HCT116 (cell line): ENCODE results near the gene DGKZ. TPM values are rescaled to one million over a fixed set of nuclear protein-coding genes. Genes with fewer than 3 reads are reported as not detected.

Experiments
- ATAC-seq: fragments of 200-7000 bp; cut with Tn5 transposase; 2 replicates; pipeline ENCODE4 v1.9.1; 2020; ENCODE audit warnings: mild to moderate bottlenecking, moderate library complexity
- BruUV-seq: library from RNA; stranded (reverse); fragments of 400-500 nt; replicated peaks from 2 replicates; lab custom pipeline; 2021; lab: Mats Ljungman, UMichigan
- CTCF ChIA-PET: fragments of 300-600 bp; sonication (Branson Sonifier 250); formaldehyde crosslinking; loops from one replicate; lab custom pipeline; 2021; ENCODE audit warnings: antibody characterized with exemption; lab: Charles Lee
- POLR2A ChIA-PET: fragments of 300-600, 350-600 bp; sonication (Branson Sonifier 250); formaldehyde crosslinking; loops from one replicate; lab custom pipeline; 2021; ENCODE audit warnings: antibody characterized with exemption; lab: Charles Lee
- RAD21 ChIA-PET, 2 experiments: fragments of 300-600 bp; sonication (Branson Sonifier 250); formaldehyde crosslinking; loops; one replicate each; lab custom pipeline; 2023; ENCODE audit warnings: low total read pairs in 2 of 2; ENCODE audit not compliant: uncharacterized antibody in 2 of 2, unreplicated experiment in 2 of 2, low non-redundant PET in 1 of 2; lab: Charles Lee
- DNase-seq: peaks from one replicate; pipeline ENCODE4 v3.0.0-alpha.2; 2010; ENCODE audit warnings: low read depth, low spot score
- H2AFZ ChIP-seq: fragments of 200-600 bp; shearing (Covaris generic), sonication (generic); 2 replicates; pipeline ENCODE4 v1.6.1; 2017; ENCODE audit warnings: low read depth, mixed run types, mixed read lengths, antibody characterized with exemption, low read length; ENCODE audit not compliant: poor library complexity, severe bottlenecking
- H3K27ac ChIP-seq: 2 replicates; pipeline ENCODE4 v1.5.1; 2012; ENCODE audit warnings: low read depth, low read length
- H3K27me3 ChIP-seq: fragments of 200-600 bp; sonication (generic); 2 replicates; pipeline ENCODE4 v1.6.1; 2016; ENCODE audit warnings: mixed run types, low read length, mixed read lengths; ENCODE audit not compliant: insufficient read depth
- H3K36me3 ChIP-seq, 2 experiments: fragments of 200-500 bp in 1 of 2; fragments of 200-600 bp in 1 of 2; sonication (Bioruptor generic) in 1 of 2; sonication (generic) in 1 of 2; 2 replicates each; pipeline versions ENCODE4 v1.5.1 to v1.6.1; 2014 to 2016; ENCODE audit warnings: low read length in 2 of 2, inconsistent platforms in 1 of 2, mixed read lengths in 1 of 2, mixed run types in 1 of 2; ENCODE audit not compliant: insufficient read depth in 2 of 2, control insufficient read depth in 1 of 2
- H3K4me1 ChIP-seq, 2 experiments: fragments of 200-600 bp in 1 of 2; sonication (generic) in 1 of 2; 2 replicates each; pipeline versions ENCODE4 v1.5.1 to v1.6.1; 2012 to 2017; ENCODE audit warnings: low read length in 2 of 2, inconsistent platforms in 1 of 2, mild to moderate bottlenecking in 1 of 2, mixed read lengths in 1 of 2, mixed run types in 1 of 2, moderate library complexity in 1 of 2; ENCODE audit not compliant: insufficient read depth in 2 of 2, control insufficient read depth in 1 of 2
- H3K4me2 ChIP-seq: fragments of 200-600 bp; sonication (generic); 2 replicates; pipeline ENCODE4 v1.6.1; 2017; ENCODE audit warnings: mixed run types, low read length, mixed read lengths
- H3K4me3 ChIP-seq, 2 experiments: fragments of 200-600 bp in 1 of 2; sonication (generic) in 1 of 2; replicated peaks in 1 of 2; 2 replicates each; pipeline ENCODE4 v1.5.1; 2011 to 2016; ENCODE audit warnings: low read length in 2 of 2, control low read depth in 1 of 2, low read depth in 1 of 2, mild to moderate bottlenecking in 1 of 2, mixed read lengths in 1 of 2, mixed run types in 1 of 2
- H3K79me2 ChIP-seq: fragments of 200-600 bp; sonication (generic); 2 replicates; pipeline ENCODE4 v1.6.1; 2017; ENCODE audit warnings: mild to moderate bottlenecking, mixed run types, low read length, moderate library complexity, mixed read lengths; ENCODE audit not compliant: insufficient read depth
- H3K9ac ChIP-seq: fragments of 200-600 bp; sonication (generic); 2 replicates; pipeline ENCODE4 v1.6.1; 2016; ENCODE audit warnings: low read length, mixed read lengths
- H3K9me2 ChIP-seq: fragments of 200-600 bp; sonication (generic), shearing (Covaris generic); 2 replicates; pipeline ENCODE4 v1.6.1; 2017; ENCODE audit warnings: mixed run types, mild to moderate bottlenecking, moderate library complexity; ENCODE audit not compliant: insufficient read depth
- H3K9me3 ChIP-seq, 2 experiments: fragments of 200-500 bp in 1 of 2; fragments of 200-600 bp in 1 of 2; sonication (Bioruptor generic) in 1 of 2; sonication (generic) in 1 of 2; 2 replicates each; pipeline ENCODE4 v1.6.1; 2014 to 2017; ENCODE audit warnings: low read length in 2 of 2, mixed read lengths in 2 of 2, inconsistent platforms in 1 of 2, low read depth in 1 of 2, mild to moderate bottlenecking in 1 of 2, mixed run types in 1 of 2, moderate library complexity in 1 of 2; ENCODE audit not compliant: control insufficient read depth in 1 of 2, insufficient read depth in 1 of 2
- H4K20me1 ChIP-seq: fragments of 200-600 bp; sonication (generic), shearing (Covaris generic); 2 replicates; pipeline ENCODE4 v1.6.1; 2017; ENCODE audit warnings: mixed run types, mild to moderate bottlenecking, moderate library complexity; ENCODE audit not compliant: insufficient read depth
- ATF3 ChIP-seq: IDR thresholded peaks from 2 replicates; pipeline ENCODE4 v1.6.1; 2012
- EZH2phosphoT487 ChIP-seq: fragments of 200-600 bp; IDR thresholded peaks from 2 replicates; pipeline ENCODE4 v1.6.1; 2018; ENCODE audit warnings: antibody characterized with exemption, borderline replicate concordance
- FOSL1 ChIP-seq: IDR thresholded peaks from 2 replicates; pipeline ENCODE4 v1.6.1; 2012; ENCODE audit warnings: low read depth
- JUND ChIP-seq: IDR thresholded peaks from 2 replicates; pipeline ENCODE4 v1.6.1; 2012
- POLR2A ChIP-seq: IDR thresholded peaks from 2 replicates; pipeline ENCODE4 v1.7.0; 2011; ENCODE audit warnings: borderline replicate concordance; ENCODE audit not compliant: insufficient read depth, insufficient read length; ENCODE audit errors: extremely low read depth
- POLR2AphosphoS5 ChIP-seq: IDR thresholded peaks from 2 replicates; pipeline ENCODE4 v1.6.1; 2011; ENCODE audit warnings: mild to moderate bottlenecking, low read depth, low read length, moderate library complexity
- RAD21 ChIP-seq: IDR thresholded peaks from 2 replicates; pipeline ENCODE4 v1.6.1; 2012; ENCODE audit warnings: low read depth, mild to moderate bottlenecking
- SIN3A ChIP-seq: IDR thresholded peaks from 2 replicates; pipeline ENCODE4 v1.6.1; 2012; ENCODE audit warnings: low read depth
- SP1 ChIP-seq: IDR thresholded peaks from 2 replicates; pipeline ENCODE4 v1.6.1; 2012; ENCODE audit warnings: low read depth
- YY1 ChIP-seq: IDR thresholded peaks from 2 replicates; pipeline ENCODE4 v1.6.1; 2011; ENCODE audit warnings: low read length, low read depth, moderate library complexity, mild to moderate bottlenecking; ENCODE audit not compliant: insufficient replicate concordance; ENCODE audit errors: extremely low read depth
- ZFX ChIP-seq: fragments of 450-650 bp; IDR thresholded peaks from 2 replicates; pipeline ENCODE4 v1.6.1; 2017
- intact Hi-C: fragments of 100-400 bp; cut with micrococcal nuclease; formaldehyde crosslinking; loops from 2 replicates; pipeline ENCODE4 v1.10.0; 2022
- total RNA-seq: library from RNA; stranded (reverse); gene quantifications from one replicate; pipeline ENCODE4 v1.2.1, GENCODE V29; 2021; ENCODE audit not compliant: unreplicated experiment
- TF ChIP-seq, protein P1 (sequence below): IDR thresholded peaks from 2 replicates; pipeline ENCODE4 v1.6.1; 2011; ENCODE audit warnings: mild to moderate bottlenecking, low read length, moderate library complexity; ENCODE audit not compliant: insufficient replicate concordance; ENCODE audit errors: extremely low read depth
- TF ChIP-seq, protein P2 (sequence below): IDR thresholded peaks from 2 replicates; pipeline ENCODE4 v1.6.1; 2012

Gene DGKZ
- total RNA-seq, 1 experiment from 2014 or later: 70.2 TPM

DNA sequence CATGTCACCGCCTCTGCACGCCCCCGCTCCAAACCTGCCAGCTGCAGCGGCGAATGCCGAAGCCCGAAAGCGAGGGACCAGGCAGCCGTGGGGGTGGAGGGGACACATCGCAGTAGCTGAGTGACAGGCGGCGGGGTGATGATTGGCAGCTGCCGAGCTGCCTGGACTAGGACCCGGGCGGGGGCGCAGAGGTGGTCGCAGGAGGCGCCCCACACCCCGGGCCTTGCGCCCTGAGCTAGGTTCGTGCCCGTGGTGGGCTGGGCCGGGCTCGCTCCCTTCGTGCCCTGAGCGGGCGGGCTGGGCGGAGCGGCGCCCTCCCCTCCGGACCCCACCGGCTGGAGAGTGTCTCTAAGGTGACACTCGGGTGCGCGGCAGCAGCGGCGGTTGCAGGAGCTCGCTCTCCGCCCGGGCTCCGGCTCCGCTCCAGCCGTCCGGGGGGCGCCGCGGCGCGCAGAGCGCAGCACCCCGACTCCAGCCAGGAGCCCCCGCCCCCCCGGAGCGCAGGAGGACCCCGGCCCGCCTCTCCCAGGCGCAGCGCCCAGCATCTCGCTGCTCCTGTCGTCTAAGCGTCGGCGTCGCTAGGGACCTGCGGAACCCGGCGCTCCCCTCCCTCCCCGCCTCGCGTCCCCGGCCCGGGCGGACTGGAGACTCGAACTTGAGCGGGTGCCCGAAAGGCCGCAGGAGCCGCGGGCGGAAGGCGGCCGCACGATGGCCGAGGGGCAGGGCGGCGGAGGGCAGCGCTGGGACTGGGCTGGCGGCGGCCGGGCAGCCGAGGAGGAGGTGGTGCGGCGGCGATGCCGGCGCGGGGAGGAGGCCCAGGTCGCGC lies 14.5 kb upstream of the DGKZ start:
- Histone ChIP-seq H3K4me3 (no peak overlapping the region), H3K9me3 (no peaks in the 10 kb centered on the region), H3K9ac (no peak overlapping the region), H2AFZ (no peak overlapping the region), H3K27me3 (no peaks in the 10 kb centered on the region), H3K79me2 (no peaks in the 10 kb centered on the region), H3K27ac (no peak overlapping the region), H3K9me2 (no peaks in the 10 kb centered on the region), H3K4me1 (peaks cover 0 to 16% of the 10 kb centered on the region in 2 experiments; a peak in 3 of 4 replicates), H3K4me2 (no peak overlapping the region), H4K20me1 (no peaks in the 10 kb centered on the region), H3K36me3 (no peaks in the 10 kb centered on the region)
- TF ChIP-seq EZH2phosphoT487 (no peak), FOSL1 (no peak), YY1 (no peak), JUND (no peak)
- TF ChIP-seq, protein P1, sequence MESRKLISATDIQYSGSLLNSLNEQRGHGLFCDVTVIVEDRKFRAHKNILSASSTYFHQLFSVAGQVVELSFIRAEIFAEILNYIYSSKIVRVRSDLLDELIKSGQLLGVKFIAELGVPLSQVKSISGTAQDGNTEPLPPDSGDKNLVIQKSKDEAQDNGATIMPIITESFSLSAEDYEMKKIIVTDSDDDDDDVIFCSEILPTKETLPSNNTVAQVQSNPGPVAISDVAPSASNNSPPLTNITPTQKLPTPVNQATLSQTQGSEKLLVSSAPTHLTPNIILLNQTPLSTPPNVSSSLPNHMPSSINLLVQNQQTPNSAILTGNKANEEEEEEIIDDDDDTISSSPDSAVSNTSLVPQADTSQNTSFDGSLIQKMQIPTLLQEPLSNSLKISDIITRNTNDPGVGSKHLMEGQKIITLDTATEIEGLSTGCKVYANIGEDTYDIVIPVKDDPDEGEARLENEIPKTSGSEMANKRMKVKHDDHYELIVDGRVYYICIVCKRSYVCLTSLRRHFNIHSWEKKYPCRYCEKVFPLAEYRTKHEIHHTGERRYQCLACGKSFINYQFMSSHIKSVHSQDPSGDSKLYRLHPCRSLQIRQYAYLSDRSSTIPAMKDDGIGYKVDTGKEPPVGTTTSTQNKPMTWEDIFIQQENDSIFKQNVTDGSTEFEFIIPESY: no peak
- BruUV-seq: no TSS peak
- POLR2A ChIA-PET: no interaction called here
- ATAC-seq: no peak
- no peak for DNase-seq
- intact Hi-C loops: no loop called here
- RAD21 ChIA-PET: no interaction called here
- CTCF ChIA-PET: no interaction called here

- Histone ChIP-seq H3K27me3 (no peaks in the 10 kb centered on the region), H3K79me2 (no peaks in the 10 kb centered on the region), H3K36me3 (no peaks in the 10 kb centered on the region), H3K4me2 (no peak overlapping the region), H3K9me2 (no peaks in the 10 kb centered on the region), H3K9ac (no peak overlapping the region), H2AFZ (no peak overlapping the region), H4K20me1 (no peaks in the 10 kb centered on the region), H3K9me3 (no peaks in the 10 kb centered on the region), H3K4me1 (peaks cover 0 to 16% of the 10 kb centered on the region in 2 experiments; a peak in 3 of 4 replicates), H3K4me3 (no peak overlapping the region), H3K27ac (no peak overlapping the region)
- ATAC-seq (no peak), DNase-seq (no peak)
- RAD21 ChIA-PET: no interaction called here
- CTCF ChIA-PET: no interaction called here
- BruUV-seq: no TSS peak
- POLR2A ChIA-PET: no interaction called here
- intact Hi-C loops: no loop called here
- TF ChIP-seq RAD21 (no peak), JUND (no peak), FOSL1 (no peak), POLR2AphosphoS5 (no peak), ZFX (no peak), ATF3 (no peak), SP1 (no peak), POLR2A (no peak), SIN3A (no peak)
- TF ChIP-seq, protein P1: no peak
- TF ChIP-seq, protein P2, sequence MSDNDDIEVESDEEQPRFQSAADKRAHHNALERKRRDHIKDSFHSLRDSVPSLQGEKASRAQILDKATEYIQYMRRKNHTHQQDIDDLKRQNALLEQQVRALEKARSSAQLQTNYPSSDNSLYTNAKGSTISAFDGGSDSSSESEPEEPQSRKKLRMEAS: no peak
Measured at GRCh38 chr11:46333394-46333947, 13.8 kb upstream of the DGKZ start.
